Cardiac septum (tissue), 1 donor: ENCODE results near the gene PLEKHG1. TPM values are rescaled to one million over a fixed set of nuclear protein-coding genes. Genes with fewer than 3 reads are reported as not detected.

Experiments
- DNase-seq: peaks from one replicate; pipeline ENCODE4 v3.0.0-alpha.2; 2020; ENCODE audit warnings: low spot score
- intact Hi-C: fragments of 100-400 bp; cut with DNase I; formaldehyde crosslinking; loops from one replicate; pipeline ENCODE4 v1.14.0; 2022
- total RNA-seq: library from RNA; stranded (reverse); fragmentation: NEBNext Ultra II Directional; extraction: Animal tissue kit (Norgen Biotek cat#: 25700); gene quantifications from one replicate; pipeline ENCODE4 v1.2.1, GENCODE V29; 2021
- donor health status: DM: no; HTN: no; CAD: no.

Gene PLEKHG1
- total RNA-seq, 1 donor from 2014 or later: 19.5 TPM

DNA sequence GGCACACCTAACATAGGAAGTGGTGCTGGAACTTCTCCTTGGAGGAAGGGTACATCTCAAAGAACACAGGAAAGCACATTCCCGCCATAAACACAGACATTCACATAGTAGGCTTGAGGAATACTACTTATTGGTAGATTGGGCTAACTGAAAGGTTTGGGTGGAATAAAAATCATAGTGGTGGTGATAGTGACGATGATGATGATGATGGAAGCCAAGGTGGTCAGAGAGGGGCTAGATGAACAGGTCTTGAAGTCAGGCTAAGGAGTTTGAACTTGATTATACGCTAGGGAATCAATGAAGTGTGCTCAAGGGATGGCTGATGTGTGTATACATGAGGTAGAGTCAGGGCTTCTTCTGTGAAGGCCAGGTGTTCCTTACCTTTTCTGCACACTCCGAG, 12.0 kb upstream of the PLEKHG1 start:
- intact Hi-C loops: no loop called here
- no peak for DNase-seq

GRCh38 chr6:150588888-150589499, 10.7 kb upstream of the PLEKHG1 start:
- intact Hi-C loops: no loop called here
- no peak for DNase-seq

GRCh38 chr6:150589852-150590251, 9.8 kb upstream of the PLEKHG1 start:
- no peak for DNase-seq
- intact Hi-C loops: no loop called here

- intact Hi-C loops: no loop called here
Measured at GRCh38 chr6:150590446-150590845, 9.2 kb upstream of the PLEKHG1 start.

DNA sequence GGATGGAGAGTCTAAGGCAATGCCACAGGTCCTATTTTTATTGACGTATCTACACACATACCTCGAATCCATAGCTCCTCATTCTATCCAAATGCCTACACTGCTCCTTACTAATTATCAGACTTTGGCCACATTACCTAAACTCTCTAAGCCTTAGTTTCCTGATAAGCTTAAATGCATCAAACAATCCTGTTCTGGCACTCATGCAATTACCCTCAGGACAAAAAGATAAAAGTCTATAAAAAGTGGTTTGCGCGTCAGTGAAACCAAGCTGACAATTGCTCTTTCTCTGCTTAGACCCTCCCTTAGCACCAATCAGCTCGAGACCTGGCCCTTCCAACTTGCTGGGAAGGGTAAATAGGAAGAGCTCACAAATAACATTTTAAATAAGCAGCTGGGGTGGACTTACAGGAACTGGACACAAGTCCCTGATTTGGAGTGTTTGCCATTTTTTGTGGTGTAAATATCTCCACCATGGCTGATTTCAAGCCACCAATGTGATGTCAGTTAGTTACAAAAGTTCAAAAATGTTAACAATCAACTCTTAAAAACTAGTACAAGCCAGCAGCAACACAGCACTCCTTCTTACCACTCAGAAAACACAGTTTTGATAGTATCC, 7.2 kb upstream of the PLEKHG1 start:
- intact Hi-C loops: no loop called here

More at GRCh38 chr6:150590446-150590845, 9.2 kb upstream of the PLEKHG1 start:
- DNase-seq: no peak

DNA sequence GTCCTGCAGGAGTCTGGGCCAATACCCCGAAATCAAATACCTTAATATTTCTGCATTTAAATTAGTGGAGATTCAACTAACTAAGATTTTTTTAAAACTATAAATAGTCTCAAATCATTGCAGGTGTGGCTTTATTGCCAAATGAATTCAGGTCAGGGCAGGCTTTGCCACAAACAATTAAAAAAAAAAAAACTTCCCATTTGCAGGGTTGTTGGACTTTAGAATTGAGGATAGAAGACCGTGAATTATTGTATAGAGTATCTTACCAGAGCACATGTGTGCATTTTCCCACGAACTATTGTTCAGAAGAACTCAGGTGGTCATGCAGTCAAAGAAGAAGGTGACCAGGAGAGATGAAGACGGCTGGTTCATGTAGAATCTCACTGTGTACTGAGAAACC, 6.6 kb upstream of the PLEKHG1 start:
- no peak for DNase-seq
- intact Hi-C loops: no loop called here

More for the DNA sequence above, 7.2 kb upstream of the PLEKHG1 start:
- no peak for DNase-seq

DNA sequence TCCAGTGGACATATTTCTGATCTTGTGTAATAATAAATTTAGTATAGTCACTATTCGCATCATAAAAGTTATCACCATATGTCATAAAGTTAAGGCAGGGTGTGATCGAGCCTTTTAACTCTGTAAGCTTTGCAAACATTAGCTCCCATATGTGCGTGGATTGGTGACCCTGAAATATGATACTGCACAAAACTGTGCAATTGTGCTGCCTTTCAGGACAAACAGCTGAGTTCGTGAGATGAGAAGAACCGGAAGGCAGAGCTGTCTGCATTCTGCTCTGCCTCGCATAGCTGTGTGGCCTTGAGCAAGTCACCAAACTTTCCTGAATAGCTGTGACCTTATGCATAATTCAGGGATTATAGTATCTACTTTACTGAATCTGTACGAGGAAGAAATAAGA, 3.2 kb upstream of the PLEKHG1 start:
- DNase-seq: no peak
- intact Hi-C loops: loop anchor here (5.0 kb wide), 1 partner anchor 216 kb away; no protein-coding TSS in a partner anchor

- DNase-seq: no peak
- intact Hi-C loops: loop anchor here (5.0 kb wide), 1 partner anchor 214 kb away; no protein-coding TSS in a partner anchor
Measured at GRCh38 chr6:150598401-150598800, 1.3 kb upstream of the PLEKHG1 start.

DNA sequence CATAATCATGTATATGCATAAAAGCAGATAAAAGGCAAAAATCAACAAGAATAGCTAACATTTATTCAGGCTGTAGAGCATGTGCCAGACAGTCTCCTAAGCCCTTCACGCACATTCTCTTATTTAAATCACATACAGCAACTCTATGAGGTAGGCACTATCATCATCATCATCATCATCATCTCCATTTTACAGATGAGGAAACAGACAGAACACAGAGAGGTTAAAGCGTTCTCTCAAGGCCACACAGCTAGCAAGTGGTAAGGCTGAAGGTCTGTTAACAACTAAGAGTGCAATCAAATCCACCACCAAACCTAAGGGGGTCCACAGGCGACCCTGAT, 857 bp upstream of the PLEKHG1 start:
- no peak for DNase-seq
- intact Hi-C loops: loop anchor here (5.0 kb wide), 1 partner anchor 213 kb away; no protein-coding TSS in a partner anchor

DNA sequence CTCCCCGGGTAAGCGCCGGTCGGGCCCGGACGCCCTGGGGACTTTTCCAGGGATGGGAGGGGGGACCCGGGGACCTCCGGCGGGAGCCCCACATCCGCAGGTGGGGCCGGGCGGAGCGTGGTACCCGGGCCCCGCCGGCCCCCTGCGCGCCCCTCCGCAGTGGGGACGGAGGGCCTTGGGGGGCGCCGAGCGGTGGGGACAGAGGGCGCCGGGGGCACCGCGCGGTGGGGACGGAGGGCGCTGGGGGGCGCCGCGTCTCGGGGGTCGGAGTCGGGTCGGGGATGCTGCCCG, 270 bp downstream of the PLEKHG1 start:
- no peak for DNase-seq
- intact Hi-C loops: loop anchor here (2.0 kb wide), 1 partner anchor 181 kb away; no protein-coding TSS in a partner anchor

DNA sequence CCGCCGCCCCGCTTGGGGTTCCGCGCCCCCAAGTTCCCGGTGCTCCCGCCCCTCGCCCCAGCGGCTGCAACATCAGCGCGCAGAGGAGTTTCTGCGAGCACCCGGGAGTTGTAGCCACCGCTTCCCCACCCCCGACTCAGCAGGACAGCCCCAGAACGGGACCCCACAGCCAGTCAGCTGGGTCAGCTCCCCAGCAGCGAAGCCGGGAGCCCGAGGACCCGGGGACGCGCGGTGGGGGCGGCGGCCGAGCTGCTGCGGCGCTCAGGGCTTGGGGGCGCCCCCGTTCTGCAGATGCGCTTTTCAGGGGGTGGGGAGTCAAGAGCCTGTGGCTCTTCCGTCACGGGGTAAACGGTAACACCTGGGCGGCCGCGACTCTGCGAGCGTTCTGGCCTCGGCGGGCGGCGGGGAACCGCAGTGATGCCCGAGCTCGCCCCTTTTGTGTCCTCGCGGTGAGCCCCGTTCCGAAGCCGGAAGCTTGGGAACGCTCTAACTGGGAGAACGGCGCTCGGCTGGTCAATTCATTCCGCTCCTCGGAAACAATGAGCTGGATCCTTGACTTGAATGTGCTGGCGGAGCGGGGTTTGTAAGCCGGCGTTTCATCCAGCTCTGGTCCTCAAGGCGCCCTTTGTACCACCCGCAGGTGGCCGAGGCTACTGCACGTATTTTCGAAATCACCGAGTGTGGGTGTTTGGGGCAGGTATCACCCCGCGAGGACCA, 774 bp downstream of the PLEKHG1 start:
- DNase-seq: no peak

GRCh38 chr6:150601439-150601838, 1.8 kb downstream of the PLEKHG1 start:
- intact Hi-C loops: loop anchor here (2.0 kb wide), 1 partner anchor 183 kb away; no protein-coding TSS in a partner anchor
- no peak for DNase-seq

More for the DNA sequence above, 774 bp downstream of the PLEKHG1 start:
- intact Hi-C loops: loop anchor here (2.0 kb wide), 1 partner anchor 182 kb away; no protein-coding TSS in a partner anchor

DNA sequence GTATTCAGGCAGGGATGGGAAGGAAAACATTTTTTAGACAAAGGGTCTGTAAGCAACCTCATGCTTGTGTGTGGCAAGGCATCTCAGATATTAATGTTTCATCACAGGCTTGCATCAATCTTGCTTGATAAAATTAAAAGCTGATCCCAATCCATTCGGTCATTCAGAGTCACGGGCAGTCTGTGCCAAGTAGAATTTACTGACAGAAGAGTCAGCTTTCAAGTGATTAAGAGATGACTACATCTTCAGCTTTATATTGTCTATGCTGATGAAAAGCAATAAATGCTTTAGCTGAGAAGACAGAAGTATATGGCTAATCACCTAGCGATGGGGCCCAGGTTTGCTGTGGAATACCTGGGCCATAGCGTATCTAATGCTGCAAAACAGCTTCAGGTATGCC, 3.5 kb downstream of the PLEKHG1 start:
- no peak for DNase-seq
- intact Hi-C loops: no loop called here

GRCh38 chr6:150604467-150604866, 4.8 kb downstream of the PLEKHG1 start:
- DNase-seq: no peak
- intact Hi-C loops: no loop called here

DNA sequence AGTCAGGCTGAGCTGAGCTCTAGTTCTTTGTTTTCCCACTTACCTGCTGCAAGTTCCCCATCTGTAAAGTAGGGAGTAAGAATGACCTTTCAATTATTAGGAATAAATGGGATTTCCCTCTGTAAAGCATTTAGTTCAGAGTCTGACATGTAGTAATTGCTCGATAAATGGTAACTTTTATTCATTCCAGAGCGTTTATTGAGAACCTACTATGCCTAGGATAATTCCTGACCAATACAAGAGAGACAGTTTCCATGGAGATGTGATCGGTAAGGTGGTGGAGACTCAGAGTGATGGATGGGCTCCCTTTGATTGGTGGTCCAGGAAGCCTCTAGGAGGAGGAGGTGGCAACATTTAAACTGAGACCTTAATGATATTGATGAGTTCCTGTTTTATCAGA, 5.6 kb downstream of the PLEKHG1 start:
- intact Hi-C loops: no loop called here
- no peak for DNase-seq

GRCh38 chr6:150606168-150606591, 6.5 kb downstream of the PLEKHG1 start:
- intact Hi-C loops: no loop called here
- no peak for DNase-seq

DNA sequence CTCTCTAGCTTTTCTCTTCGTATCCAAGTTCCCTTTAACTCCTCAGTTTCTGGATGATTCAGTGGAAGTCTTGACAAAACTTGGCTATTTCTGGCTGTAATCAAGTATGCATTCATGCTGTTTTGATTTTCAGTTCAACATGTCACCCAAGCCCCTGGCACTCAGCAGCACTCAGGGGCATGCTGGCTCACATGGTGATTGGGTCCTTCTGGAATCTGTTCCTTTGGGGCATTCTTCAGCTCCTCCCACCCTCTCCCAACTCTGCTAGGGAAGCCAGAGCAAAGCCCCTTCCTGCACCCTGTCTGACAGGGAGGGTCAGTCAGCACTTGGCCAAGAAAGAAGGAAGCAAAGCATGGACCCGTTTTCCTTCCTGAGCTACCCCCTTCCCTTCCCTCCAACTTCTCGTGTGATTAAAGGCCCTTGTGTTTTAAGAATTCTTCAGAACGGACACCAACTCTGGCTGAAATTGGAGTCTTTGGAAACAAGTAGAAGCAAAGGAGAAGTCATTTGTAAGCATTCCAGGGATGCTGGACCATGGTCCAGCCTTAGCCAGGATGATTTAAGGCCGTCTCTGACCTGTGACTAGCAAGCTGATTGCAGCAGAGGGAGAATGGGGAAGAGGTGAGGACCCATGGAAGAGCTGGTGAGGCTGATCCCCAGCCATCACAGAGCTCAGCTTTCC, 7.1 kb downstream of the PLEKHG1 start:
- intact Hi-C loops: no loop called here
- DNase-seq: no peak

- intact Hi-C loops: no loop called here
- no peak for DNase-seq
Measured at GRCh38 chr6:150607329-150607650, 7.6 kb downstream of the PLEKHG1 start.

- intact Hi-C loops: no loop called here
- no peak for DNase-seq
Measured at GRCh38 chr6:150610584-150610983, 10.9 kb downstream of the PLEKHG1 start.

DNA sequence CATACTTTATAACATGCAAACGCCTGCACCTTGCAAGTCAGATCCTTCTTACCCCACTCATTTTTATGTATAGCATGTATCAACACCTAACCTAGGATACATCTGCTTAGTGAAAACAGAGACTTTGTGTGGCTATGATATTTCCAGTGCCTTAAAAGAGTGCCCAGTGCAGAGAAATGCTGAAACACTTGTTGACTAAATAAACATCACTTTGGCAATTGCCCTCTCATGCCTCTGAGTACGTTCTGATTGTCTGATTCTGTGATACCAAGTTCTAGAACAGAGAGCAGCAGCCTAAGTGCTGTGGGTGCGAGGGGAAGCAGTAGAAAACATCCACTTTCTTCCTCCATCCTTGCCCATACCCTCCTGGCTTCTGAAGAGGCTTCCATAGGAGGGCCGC, 13.6 kb downstream of the PLEKHG1 start:
- no peak for DNase-seq
- intact Hi-C loops: no loop called here
